Ishikawa (cell line): Measurements from ENCODE around the gene NHLRC2.

Source experiments
- CREB1 ChIP-seq: IDR thresholded peaks from 2 replicates; pipeline ENCODE4 v1.6.1; 2012; ENCODE audit warnings: low read depth
- EGR1 ChIP-seq: IDR thresholded peaks from 2 replicates; pipeline ENCODE4 v1.6.1; 2012
- EP300 ChIP-seq: IDR thresholded peaks from 2 replicates; pipeline ENCODE4 v1.6.1; 2012; ENCODE audit warnings: borderline replicate concordance
- FOXM1 ChIP-seq: IDR thresholded peaks from 2 replicates; pipeline ENCODE4 v1.6.1; 2012; ENCODE audit warnings: low read depth, borderline replicate concordance
- NFIC ChIP-seq: IDR thresholded peaks from 2 replicates; pipeline ENCODE4 v1.6.1; 2012
- RAD21 ChIP-seq: IDR thresholded peaks from 2 replicates; pipeline ENCODE4 v1.6.1; 2012; ENCODE audit warnings: low read depth
- TAF1 ChIP-seq: IDR thresholded peaks from 2 replicates; pipeline ENCODE4 v1.6.1; 2012; ENCODE audit warnings: low read depth, mild to moderate bottlenecking
- TCF12 ChIP-seq: IDR thresholded peaks from 2 replicates; pipeline ENCODE4 v1.6.1; 2012; ENCODE audit warnings: low read depth
- YY1 ChIP-seq: IDR thresholded peaks from 2 replicates; pipeline ENCODE4 v1.6.1; 2012; ENCODE audit warnings: low read depth
- TF ChIP-seq, protein P1 (sequence below): IDR thresholded peaks from 2 replicates; pipeline ENCODE4 v1.6.1; 2012
- TF ChIP-seq, protein P2 (sequence below): IDR thresholded peaks from 2 replicates; pipeline ENCODE4 v1.6.1; 2012; ENCODE audit warnings: low read depth, mild to moderate bottlenecking

DNA sequence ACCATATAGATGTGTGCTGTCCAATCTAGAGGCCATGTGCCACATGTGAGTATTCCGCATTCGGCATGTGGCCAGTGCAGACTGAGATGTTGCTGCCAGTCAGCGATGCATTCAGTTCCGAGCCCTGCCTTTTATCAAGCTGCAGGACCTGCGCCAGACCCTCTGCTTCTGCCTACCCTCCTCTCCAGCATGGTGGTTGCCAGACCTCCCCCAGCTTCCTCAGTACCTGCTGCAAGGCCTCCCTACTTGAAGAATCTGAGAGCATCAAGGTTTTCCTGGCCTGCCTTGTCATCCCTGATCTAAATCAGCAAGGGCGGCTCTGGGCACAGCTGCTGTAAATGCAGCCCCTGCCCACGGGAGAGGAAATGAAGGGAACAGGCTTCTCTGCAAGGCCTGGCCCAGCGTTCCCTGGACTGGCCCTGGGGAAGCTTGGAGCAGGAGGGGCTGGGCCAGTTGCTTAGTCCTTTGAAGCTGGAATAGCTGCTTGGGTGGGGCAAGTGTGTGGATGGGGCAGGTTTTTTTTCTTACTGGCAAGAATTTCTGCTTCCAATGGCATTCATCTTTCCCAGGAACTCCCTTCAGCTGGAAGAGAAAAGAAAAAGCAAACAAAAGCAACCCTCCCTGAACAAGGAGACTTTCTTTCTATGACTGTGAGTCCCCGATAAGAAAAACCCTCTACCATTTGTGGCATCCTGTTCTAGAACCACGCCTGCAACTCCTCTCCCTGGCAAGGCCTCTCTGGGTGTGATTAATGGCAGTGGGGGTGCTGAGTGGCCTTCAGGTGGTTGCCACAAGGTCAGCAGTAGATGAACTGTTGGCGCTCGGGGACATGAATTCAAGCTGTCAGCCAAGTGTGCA is 93.0 kb downstream of the NHLRC2 start:
- TF ChIP-seq EP300 (no peak), EGR1 (no peak), NFIC (no peak), FOXM1 (no peak), TAF1 (no peak), RAD21 (no peak), CREB1 (no peak), YY1 (no peak), TCF12 (no peak)
- TF ChIP-seq, protein P1, sequence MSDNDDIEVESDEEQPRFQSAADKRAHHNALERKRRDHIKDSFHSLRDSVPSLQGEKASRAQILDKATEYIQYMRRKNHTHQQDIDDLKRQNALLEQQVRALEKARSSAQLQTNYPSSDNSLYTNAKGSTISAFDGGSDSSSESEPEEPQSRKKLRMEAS: no peak
- TF ChIP-seq, protein P2, sequence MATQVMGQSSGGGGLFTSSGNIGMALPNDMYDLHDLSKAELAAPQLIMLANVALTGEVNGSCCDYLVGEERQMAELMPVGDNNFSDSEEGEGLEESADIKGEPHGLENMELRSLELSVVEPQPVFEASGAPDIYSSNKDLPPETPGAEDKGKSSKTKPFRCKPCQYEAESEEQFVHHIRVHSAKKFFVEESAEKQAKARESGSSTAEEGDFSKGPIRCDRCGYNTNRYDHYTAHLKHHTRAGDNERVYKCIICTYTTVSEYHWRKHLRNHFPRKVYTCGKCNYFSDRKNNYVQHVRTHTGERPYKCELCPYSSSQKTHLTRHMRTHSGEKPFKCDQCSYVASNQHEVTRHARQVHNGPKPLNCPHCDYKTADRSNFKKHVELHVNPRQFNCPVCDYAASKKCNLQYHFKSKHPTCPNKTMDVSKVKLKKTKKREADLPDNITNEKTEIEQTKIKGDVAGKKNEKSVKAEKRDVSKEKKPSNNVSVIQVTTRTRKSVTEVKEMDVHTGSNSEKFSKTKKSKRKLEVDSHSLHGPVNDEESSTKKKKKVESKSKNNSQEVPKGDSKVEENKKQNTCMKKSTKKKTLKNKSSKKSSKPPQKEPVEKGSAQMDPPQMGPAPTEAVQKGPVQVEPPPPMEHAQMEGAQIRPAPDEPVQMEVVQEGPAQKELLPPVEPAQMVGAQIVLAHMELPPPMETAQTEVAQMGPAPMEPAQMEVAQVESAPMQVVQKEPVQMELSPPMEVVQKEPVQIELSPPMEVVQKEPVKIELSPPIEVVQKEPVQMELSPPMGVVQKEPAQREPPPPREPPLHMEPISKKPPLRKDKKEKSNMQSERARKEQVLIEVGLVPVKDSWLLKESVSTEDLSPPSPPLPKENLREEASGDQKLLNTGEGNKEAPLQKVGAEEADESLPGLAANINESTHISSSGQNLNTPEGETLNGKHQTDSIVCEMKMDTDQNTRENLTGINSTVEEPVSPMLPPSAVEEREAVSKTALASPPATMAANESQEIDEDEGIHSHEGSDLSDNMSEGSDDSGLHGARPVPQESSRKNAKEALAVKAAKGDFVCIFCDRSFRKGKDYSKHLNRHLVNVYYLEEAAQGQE: no peak
